Amygdala (tissue), 56 donors: ENCODE measurements around the gene RECK.

Experiments used
- DNase-seq, 56 donors: peaks; one replicate each; lab custom pipeline; 2025; lab: John Stamatoyannopoulos, UW

Gene RECK

DNA sequence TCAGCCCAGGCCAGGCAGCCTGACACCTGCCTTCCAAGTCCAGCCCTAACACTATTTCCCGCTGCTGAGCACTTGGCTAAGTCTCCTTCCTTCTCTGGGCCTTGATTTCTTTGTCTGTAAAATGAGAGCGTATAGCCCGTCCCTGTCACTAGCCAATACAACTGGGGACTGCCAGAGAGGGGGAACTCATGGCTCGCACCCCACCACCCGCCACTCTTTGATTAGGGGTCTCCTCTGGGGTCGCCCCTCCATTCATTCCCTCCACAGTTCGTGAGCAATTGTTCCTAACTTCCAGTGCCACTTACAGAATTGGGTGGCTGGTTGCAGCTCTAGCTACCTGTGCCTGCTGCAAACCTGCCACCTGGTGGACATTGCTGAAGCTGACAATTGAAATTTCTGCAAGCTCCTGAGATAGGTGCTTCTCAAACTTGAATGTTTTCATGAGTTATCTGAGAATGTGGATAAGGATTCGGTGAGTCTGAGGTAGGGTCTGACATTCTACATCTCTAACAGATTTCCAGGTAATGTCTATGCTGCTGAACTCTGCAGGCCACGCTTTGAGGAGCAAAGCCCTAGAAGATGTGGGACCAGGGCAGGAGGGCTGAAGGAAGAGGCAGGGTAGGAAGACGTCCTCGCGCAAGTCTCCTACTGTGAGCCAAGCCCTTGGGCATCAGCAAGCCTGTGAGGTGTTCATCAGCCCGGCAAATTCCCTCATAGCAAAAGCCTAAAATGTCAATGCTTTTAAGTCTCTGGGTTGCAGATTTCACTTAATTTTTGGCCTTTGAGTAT is 13.3 kb upstream of the RECK start:
- peak in 34 of 56 donors; percentile 3 to 67 (median 20) for DNase-seq

DNA sequence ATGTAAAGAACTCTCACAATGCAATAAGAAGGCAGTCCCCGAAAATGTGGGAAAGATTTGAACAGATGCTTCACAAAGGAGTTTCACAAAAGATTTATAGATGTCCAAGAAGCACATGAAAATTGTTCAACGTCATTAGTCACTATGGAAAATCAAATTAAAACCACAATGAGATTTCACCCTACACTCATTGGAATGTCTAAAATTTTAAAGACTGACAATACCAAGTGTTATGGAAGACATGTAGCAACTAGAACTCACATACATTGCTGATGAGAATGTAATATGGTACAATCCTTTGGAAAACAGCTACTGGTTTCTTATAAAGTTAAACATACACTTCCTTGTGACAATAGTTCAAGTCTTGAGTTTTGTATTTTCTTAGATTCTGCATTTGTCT is 11.0 kb upstream of the RECK start:
- no peak for DNase-seq

DNA sequence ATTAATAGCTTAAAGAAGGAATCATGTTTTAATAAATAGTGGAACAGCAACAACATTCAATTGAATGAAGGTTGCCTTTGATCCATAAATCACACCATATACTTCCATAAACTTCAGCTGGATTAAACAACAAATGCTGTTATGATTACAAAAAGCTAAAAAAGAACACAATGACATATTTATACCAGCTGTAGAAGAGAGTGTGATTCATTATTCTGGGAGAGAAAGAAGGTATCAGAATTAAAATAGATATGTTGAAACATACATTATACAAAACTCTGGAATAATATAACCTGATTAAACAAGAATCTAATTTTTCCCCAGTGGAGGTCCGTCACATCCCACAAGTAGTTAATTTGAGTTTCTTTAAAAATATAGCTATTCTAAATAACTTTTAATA is 7.5 kb upstream of the RECK start:
- no peak for DNase-seq

DNA sequence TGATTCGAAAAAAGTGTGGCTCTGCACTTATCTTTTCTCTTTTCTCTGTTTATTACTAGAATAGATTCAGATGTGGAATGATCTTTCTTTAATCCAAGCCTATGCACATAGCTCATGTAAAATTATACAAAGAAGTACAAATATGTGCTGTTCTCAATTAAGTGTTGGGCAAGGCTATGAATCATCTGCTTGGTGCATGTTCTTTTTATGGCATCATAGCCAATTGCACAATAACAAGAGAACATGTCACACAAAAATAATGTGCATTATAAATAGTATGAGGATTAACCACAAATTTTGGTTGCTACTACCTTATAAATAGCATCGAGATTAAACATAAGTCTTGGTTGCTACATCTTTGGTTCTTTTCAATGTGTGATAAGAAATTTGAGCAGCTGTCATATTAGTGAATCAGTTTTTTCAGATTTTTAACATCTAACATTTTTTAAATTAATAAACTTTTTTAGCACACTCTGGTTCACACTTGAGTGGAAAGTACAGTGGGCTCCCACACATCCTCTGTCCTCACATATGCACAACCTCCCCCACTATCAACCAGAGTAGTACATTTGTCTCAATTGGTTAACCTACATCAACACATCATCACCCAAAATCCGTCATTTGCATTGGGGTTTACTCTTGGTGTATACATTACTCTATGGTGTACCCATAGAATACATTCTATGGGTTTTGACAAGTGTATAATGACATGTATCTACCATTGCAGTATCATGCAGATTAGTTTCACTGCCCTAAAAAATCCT is 6.8 kb upstream of the RECK start:
- DNase-seq: no peak

DNA sequence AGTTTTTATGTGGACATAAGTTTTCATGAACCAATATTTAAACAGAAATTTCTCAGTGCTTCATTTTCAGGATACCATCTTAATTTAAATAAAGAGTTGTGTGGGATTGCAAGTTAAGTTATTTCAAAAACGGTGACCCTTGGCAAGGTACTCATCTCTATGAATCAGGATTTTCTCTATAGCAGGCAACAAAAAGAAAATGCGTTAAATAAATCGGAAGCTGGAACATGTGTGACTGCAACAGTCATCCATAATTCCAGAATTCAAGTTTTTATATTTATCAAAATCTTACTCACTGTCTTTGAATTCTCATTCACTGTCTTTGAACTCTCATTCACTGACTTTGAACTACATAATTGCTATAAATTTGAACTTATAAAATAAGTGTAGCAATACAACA is 5.8 kb upstream of the RECK start:
- DNase-seq: no peak

DNA sequence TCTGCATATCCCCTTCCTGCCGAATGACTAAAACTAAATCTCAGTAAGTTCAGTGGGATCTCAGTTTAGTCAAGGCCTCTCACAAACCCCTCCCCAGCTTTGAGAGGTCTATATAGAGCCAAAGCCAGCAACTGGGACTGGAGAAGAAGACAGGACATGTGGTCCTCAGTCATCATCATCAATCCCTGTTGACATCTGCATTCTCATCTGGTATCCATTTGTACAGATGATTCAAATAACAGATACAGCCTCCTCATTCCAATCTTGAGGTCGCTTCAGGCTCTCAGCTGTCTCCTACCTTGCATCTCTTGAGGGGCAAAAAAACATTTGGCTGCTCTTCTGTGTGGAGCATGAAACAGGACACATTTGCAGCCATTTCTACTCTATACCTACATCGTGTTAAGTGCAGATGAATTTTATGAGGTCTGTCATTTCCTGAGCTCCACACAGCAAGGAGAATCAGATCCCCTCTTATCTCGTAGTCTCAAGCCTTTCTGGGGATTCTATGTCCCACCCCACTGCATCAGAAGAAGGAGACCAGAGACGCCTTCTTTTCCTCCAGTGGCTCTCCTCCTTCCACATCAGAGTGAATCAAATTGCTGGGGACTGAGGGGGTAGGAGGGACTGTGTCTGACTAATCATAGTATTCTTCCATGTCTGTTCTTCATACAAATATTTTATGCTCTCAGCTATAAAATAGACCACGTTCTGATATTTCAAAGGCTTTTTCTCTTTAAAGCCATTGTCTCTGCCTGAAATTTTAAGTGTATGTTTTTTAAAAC is 4.7 kb upstream of the RECK start:
- no peak for DNase-seq

DNA sequence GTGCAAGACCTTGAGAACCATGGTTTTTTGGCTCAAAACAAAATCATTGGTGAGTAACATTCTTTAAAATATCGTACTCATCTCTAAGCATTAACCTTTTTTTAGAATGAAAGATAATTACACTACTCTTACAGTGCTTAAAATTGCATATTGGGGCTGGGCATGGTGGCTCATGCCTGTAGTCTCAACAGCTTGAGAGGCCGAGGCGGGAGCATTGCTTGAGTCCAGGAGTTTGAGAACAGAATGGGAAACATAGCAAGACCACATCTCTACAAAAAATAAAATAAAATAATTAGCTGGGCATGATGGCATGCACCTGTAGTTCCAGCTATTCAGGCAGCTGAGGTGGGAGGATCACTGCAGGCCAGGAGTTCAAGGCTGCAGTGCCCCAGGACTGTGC is 2.9 kb upstream of the RECK start:
- no peak for DNase-seq

DNA sequence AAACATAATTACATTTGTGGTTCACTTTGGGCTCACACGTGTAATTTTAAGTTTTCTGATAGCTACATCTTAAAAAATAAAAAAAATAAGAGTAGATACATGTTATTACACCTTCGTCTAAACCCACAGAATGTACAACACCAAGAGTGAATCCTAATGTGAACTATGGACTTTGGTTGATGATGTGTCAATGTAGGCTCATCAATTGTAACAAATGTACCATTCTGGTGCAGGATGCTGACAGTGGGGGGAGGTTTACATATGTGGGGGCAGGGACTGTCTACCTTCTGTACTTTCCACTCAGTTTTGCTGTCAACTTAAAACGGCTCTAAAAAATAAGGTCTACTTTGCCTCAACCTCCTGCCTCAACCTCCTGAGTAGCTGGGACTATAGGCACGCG is 2.5 kb upstream of the RECK start:
- no peak for DNase-seq

DNA sequence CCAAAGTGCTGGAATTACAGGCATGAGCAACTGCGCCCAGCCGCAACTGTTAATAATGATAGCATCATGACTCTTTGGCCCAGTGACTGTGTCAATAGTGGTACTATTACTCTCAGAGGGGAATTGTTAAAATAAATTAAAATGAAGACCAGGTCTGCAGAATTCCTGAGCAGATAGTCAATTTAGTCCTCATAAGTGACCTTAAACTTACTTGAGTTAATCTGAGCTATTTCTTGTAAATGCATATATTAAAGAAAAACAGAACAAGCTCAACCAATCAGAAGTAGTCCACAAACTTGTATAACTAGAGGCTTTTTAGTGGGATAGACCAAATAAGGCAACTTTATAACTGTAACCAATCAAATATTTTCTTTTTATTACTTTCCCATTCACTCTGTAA is 1.7 kb upstream of the RECK start:
- DNase-seq: no peak

DNA sequence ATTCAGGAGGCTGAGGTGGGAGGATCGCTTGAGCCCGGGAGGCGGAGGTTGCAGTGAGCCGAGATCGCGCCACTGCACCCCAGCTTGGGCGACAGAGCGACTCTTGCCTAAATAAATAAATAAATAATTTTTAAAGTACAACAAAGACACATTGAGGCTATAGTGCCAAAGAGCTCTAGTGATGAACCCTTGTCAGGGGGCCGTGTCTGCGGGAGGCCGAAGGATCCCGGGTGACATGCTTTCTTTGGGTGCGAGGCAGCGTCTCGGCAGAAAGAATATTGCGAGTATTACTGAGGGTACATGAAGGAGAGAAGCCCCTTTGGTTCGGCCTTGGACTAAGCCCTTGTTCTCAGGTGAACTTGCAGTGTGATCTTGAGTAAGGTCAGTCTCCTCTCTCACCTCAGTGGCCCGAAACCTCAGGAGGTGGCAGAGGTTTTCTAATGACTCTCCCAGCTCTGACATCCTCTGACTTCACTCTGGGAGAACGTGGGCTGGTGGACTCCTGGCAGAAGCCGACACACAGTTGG is 397 bp upstream of the RECK start:
- DNase-seq: peak in 2 of 56 donors; percentile 38 to 48

DNA sequence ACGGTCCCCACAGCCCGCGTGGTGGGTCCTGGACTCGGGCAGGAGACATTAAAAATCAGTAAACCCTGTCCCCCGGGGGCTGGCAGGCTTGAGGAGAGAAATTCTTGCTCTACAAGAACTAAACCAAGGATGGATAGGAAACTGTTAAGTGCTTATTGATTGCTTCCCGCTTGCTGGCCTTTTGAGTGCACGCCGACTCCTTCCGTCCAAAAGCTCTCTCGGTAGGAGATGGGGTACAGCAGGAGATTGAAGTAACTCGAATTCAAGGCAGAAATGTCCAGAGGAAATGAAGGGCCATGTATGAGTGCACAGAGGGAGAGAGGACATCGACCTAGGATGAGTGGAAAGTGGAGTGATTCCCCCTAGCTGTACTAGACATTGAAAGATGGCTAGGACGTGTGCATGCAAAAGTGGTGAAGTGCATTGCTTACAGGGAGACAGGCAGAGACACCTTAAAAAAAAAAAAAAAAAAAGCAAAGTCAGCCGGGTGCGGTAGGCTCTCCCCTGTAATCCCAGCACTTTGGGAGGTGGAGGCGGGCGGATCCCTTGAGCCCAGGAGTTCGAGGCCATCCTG is 923 bp downstream of the RECK start:
- peak in 24 of 56 donors; percentile 4 to 66 (median 40) for DNase-seq

DNA sequence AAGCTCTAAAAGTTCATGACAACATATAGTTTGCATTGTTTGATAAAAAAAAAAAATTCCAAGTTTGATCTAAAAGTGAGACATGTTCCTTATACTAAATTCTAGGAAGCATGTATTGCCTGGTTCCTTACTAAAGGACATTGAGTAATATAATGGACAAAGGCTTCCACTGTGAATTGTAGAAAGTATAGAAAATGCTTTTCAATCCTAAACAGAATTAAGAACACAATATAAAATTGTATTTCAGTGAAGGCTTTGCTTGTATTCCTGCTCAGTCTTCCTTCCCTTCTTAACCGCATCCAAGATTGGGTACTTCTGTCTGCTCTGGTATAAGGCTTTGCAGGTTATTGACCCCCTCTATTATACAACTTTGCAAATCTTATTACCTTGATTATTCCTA is 2.4 kb downstream of the RECK start:
- no peak for DNase-seq

DNA sequence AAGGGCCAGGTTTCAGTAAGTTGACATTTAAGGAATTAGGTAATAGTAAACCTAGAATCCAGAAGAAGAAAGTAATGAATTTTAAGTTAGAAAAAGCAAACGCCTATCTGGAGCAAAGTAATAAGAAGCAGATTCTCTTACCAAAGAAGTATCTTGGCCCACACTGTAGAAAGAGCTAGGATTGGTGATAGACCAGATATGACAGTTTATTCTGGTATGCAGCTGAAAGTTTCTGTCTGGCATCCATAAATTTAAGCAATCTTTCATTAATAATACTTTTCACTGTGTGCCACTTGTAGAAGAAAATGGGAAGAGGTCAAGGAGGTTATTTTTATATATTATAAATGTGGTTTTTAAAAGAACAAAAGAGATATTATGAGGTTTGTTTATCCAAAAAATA is 3.0 kb downstream of the RECK start:
- no peak for DNase-seq

DNA sequence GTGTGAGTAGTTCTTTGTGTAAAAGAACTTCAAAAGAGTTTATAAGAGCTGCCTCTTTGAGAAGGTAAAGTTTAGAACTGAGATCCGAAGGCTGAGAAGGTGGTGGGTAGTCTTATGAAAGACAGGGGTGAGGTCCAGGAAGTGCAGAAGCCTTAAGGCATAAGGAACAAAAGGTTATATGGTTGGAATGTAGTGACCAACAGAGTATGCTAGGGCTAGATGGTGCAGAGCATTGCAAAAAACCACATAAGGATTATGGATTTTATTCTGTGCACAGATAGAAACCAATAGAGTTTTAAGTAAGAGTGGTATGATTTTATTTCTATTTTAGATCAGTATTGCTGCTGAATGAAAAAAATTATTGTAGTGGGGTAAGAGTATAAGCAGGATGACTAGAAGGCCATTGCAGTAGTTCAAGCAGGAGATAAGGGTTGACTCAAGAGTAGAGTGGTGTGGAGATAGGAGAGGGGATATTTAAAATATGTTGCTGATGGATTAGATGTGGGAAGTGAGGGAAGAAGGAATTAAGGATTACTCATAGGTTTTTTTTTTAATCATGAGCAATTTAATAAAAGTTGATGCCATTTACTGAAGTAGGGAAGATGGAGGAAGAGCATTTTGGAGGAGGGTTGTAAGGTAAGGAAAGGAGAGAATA is 3.7 kb downstream of the RECK start:
- DNase-seq: no peak

DNA sequence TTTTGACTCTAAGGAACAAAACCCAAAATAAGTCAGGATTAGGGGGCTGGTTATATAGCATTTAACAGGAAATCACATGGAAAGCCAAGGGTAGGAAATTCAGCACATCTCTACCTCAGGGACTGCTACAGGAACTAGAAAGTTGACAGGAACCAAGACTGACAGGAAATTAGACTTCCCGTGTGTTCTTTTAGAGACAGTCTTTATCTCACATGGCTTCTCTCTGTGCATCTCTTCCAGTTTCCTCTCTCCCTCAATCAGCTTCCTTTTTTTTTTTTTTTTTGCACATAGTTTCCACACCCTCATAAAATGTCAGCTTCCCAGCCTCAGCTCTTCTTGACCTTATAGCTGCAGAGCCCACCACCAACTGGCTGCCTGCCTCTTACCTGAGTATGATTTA is 4.8 kb downstream of the RECK start:
- DNase-seq: no peak

DNA sequence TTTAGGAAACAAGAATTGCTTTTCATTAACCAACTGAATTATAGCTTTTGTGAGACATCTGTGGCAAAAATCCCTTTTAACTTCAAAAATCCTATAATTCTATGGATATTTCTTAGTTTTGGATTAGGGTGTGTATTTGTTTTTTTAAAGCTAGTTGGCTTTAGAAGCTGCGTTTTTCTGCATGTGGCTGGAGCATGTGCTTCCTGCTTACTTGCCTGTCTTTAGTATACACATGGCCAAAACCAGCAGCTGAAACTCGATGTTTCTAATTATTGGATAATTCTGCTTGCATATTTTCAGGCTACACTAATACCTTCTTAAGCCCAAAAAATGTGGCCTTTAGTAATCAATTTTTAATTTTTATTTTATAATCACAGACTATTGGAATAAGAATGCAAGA is 8.9 kb downstream of the RECK start:
- no peak for DNase-seq

DNA sequence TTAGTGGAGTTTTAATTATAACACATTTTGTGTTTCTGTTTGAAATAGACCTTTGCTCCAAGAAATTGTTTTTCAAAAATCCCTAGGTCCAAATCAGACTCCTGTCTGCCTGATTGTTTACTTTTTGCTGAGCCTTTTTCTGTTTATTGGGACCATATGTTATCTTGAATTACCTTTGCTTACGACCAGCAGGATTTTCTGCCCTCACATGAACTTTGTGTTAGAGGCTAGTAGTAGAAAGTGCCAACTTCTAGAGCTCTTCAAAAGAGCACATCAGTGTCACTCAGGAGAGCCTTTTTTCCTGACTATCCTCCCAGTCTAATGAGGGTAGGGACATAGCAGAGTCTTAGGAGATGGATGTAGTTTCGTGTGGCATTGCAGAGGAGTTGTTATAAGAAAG is 10.2 kb downstream of the RECK start:
- no peak for DNase-seq

DNA sequence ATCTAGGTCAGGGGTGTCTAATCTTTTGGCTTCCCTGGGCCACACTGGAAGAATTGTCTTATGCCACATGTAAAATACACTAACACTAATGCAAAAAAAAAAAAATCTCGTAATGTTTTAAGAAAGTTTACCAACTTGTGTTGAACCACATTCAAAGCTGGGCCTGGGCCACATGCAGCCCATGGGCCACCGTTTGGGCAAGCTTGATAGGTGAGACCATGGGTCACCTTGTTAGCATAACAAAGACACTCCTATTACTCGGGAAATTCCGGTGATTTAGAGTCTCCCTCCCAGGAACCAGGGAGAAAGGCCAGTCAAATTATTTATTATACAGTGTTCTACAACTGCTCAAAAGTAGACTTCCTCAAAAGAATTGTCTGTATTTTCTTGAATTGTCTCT is 12.7 kb downstream of the RECK start:
- no peak for DNase-seq

DNA sequence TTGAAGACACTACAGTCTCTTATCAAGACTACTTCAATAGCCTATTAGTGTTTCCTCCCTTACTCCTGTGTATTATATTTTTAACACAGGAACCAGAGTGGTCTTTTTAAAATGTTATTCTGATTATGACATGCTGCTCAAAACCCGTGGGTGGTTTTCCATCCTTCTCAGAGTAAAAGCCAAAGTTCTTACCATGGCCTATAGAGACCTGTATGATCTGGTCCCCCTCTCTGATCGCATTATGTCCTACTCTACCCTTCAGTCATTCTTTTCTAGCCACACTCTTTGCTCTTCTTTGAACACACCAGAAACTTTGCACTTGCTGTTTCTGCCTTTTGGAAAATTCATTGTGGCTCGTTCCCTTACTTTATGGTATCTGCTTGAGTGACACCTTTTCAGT is 13.8 kb downstream of the RECK start:
- no peak for DNase-seq

DNA sequence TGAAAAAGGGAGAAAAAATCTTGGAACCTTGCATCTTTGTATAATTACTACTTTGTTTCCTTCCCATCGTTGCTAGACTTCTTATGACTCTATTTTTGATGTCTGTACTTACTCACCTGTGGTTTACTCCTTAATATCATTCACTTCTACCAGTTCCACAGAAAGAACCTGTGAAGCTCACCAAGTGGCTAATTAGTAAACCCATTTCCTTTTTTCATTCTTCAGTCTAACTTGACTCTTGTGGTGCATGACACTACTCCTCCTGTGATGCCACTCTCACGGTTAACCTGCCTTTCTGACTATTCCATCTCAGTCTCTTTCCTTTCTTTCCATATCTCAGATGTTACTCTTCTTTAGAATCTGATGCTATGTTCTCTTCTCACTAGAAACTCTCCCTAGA is 14.6 kb downstream of the RECK start:
- DNase-seq: no peak
